Natural killer cell treated with Interleukin-12 subunit alpha and Interleukin-12 subunit beta and Interleukin-15 and Interleukin-18, amount 100 ng/mL, for 72 hours (primary cell): ENCODE results near the gene FGFBP2. TPM values are rescaled to one million over a fixed set of nuclear protein-coding genes. Genes with fewer than 3 reads are reported as not detected.

Experiments used
- ATAC-seq, 2 donors: fragments of 150-1000 bp; cut with Tn5 transposase in 1 of 2; sonication (Bioruptor Pico), chemical (Tn5 transposase) in 1 of 2; 2 replicates each; pipeline ENCODE4 v1.10.0; 2021
- DNase-seq: peaks from one replicate; pipeline ENCODE4 v3.0.0; 2022; ENCODE audit warnings: low spot score
- H3K27ac Mint-ChIP-seq, 2 donors: 1 replicate in 1 of 2; 2 replicates in 1 of 2; pipeline ENCODE4 v1.8.0; 2022; ENCODE audit warnings: mixed read lengths in 2 of 2, mild to moderate bottlenecking in 1 of 2, moderate library complexity in 1 of 2
- H3K27me3 Mint-ChIP-seq, 2 donors: 1 replicate in 1 of 2; 2 replicates in 1 of 2; pipeline ENCODE4 v1.8.0; 2022; ENCODE audit warnings: mixed read lengths in 2 of 2
- H3K36me3 Mint-ChIP-seq: one replicate; pipeline ENCODE4 v1.8.0; 2022; ENCODE audit warnings: mixed read lengths
- H3K4me1 Mint-ChIP-seq, 2 donors: 1 replicate in 1 of 2; 2 replicates in 1 of 2; pipeline ENCODE4 v1.8.0; 2022; ENCODE audit warnings: low read depth in 2 of 2, mixed read lengths in 2 of 2, mild to moderate bottlenecking in 1 of 2
- H3K4me3 Mint-ChIP-seq: one replicate; pipeline ENCODE4 v1.8.0; 2022; ENCODE audit warnings: mixed read lengths
- H3K9me3 Mint-ChIP-seq: 2 replicates; pipeline ENCODE4 v1.8.0; 2022; ENCODE audit warnings: mixed read lengths
- total RNA-seq, 2 donors: library from RNA; stranded (reverse); gene quantifications; one replicate each; pipeline ENCODE4 v1.2.3, GENCODE V29; 2022

FGFBP2 gene
- total RNA-seq, 2 donors from 2014 or later: 5.1 to 12.4 TPM

- Mint-ChIP-seq H3K9me3 (no peaks in the 10 kb centered on the region), H3K4me3 (no peak overlapping the region), H3K36me3 (no peaks in the 10 kb centered on the region), H3K4me1 (peaks cover 10 to 17% of the 10 kb centered on the region in 2 donors), H3K27me3 (peaks cover 8 to 12% of the 10 kb centered on the region in 2 donors), H3K27ac (no peak overlapping the region)
- DNase-seq (no peak), ATAC-seq (no peak)
Observed at GRCh38 chr4:15988222-15988621, 25.2 kb upstream of the FGFBP2 start.

DNA sequence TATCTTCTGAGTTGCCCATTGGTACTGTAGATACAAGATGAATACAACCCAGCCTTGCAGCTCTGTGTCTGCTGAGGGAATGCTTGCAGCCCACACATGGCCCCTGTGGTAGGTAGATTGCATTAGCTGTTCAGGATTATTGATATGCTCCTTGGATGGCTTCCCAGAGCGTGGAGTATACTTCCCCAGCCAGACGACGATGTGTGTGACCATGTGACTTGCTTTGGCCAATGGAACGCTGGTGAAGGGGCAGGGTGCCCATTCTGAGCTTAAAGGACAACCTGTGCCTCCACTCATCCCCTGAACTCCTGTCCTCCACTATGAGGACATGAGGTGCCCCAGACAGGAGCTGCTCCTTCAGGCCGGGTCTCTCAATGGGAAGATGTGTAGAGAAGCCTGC, 23.9 kb upstream of the FGFBP2 start:
- Mint-ChIP-seq H3K4me1 (peaks cover 8 to 17% of the 10 kb centered on the region in 2 donors), H3K36me3 (no peaks in the 10 kb centered on the region), H3K27me3 (peaks cover 8 to 12% of the 10 kb centered on the region in 2 donors), H3K4me3 (no peak overlapping the region), H3K27ac (no peak overlapping the region), H3K9me3 (no peaks in the 10 kb centered on the region)
- no peak for DNase-seq
- ATAC-seq: no peak

GRCh38 chr4:15983610-15984009, 20.6 kb upstream of the FGFBP2 start:
- Mint-ChIP-seq H3K27me3 (peaks cover 5 to 16% of the 10 kb centered on the region in 2 donors), H3K9me3 (no peaks in the 10 kb centered on the region), H3K4me3 (no peak overlapping the region), H3K4me1 (peaks cover 0 to 8% of the 10 kb centered on the region in 2 donors), H3K36me3 (no peaks in the 10 kb centered on the region), H3K27ac (no peak overlapping the region)
- ATAC-seq (no peak), DNase-seq (no peak)

GRCh38 chr4:15982842-15983524, 20.0 kb upstream of the FGFBP2 start:
- Mint-ChIP-seq H3K4me3 (no peak overlapping the region), H3K4me1 (peaks cover 0 to 1% of the 10 kb centered on the region in 2 donors), H3K36me3 (no peaks in the 10 kb centered on the region), H3K27me3 (peaks cover 5 to 16% of the 10 kb centered on the region in 2 donors), H3K9me3 (no peaks in the 10 kb centered on the region), H3K27ac (peak overlapping the region in 1 of 2 donors; percentile 9)
- DNase-seq: no peak
- ATAC-seq: no peak

- Mint-ChIP-seq H3K4me1 (peaks cover 0 to 5% of the 10 kb centered on the region in 2 donors), H3K9me3 (no peaks in the 10 kb centered on the region), H3K27ac (no peak overlapping the region), H3K4me3 (no peak overlapping the region), H3K27me3 (peaks cover 8 to 16% of the 10 kb centered on the region in 2 donors), H3K36me3 (no peaks in the 10 kb centered on the region)
- DNase-seq (no peak), ATAC-seq (peak in 1 of 2 donors; percentile 24)
Observed at GRCh38 chr4:15976456-15977447, 13.8 kb upstream of the FGFBP2 start.

DNA sequence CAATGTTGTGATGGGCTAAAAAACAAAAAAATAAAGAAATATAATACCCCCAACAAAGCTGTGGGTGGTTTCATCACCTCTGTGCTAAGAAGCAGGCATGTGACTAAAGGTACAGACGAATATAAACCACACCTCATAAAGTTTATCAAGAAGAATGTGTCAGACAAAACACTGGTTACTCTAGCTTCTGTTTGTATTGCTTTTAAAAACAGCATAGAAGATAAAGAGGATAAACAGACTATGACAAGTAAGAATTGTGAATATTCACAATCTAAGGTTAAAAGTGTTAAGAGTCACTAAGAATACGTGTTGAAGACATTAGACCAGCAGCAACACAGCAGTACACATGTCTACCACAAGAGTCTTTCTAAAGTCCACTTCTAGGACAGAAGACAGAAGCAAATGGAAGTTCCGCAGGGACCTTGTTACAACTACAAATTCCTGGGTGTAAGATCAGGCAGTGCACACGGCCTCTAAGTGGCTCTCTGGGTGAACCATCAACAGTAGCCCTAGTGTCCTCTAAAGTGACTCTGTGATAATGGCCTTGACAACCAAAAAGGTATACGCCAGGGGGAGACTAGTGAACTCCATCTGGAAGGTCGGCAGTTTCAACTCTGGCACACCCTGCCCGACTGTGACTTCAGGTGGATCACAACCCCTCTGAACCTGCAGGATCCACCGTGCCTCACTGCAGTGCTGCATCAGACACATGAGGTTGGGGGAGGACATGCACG, 8.3 kb upstream of the FGFBP2 start:
- Mint-ChIP-seq H3K27me3 (peaks cover 0 to 4% of the 10 kb centered on the region in 2 donors), H3K4me3 (no peak overlapping the region), H3K4me1 (peaks cover 6 to 18% of the 10 kb centered on the region in 2 donors), H3K27ac (no peak overlapping the region), H3K36me3 (peaks cover 6% of the 10 kb centered on the region), H3K9me3 (no peaks in the 10 kb centered on the region)
- ATAC-seq: no peak
- no peak for DNase-seq

DNA sequence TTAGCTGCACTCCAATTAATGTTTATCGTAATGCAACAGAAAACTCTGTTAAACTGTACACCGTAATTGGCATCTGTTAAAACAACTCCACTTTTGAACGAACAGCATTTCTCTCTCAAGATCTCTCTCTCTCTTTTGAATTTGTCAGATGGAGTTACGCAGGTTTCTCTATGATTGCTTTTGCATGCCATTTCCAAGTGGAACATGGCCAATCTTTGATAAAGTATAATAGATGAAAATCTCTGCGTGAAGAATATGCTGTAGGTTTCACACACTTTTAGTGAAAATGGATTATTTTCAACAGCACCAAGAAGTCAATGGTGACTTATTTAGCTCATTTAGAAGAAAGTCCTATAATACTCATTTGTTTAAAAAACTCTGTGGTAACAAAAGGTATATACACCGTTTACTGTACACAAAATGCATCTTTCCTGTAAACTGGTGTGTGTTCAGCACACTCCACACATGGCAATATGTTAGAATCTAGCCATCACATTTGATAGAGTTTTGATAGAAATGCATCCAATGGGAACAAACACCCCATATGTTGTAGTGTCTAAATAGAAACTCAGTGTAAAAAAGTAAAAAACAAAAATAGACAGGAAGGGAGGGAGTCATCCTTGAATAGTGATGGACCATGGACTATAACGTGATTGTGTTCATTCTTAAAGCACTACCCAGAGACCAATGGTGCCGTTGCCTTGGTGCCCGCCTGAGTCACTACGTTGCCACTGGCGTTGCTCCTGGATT, 5.8 kb upstream of the FGFBP2 start:
- H3K27me3 Mint-ChIP-seq: no peaks in the 10 kb centered on the region
- no peak for DNase-seq
- no peak overlapping the region for H3K27ac Mint-ChIP-seq
- ATAC-seq: no peak
- H3K9me3 Mint-ChIP-seq: no peaks in the 10 kb centered on the region
- H3K36me3 Mint-ChIP-seq: peaks cover 9% of the 10 kb centered on the region
- H3K4me1 Mint-ChIP-seq: peaks cover 16 to 35% of the 10 kb centered on the region in 2 donors
- no peak overlapping the region for H3K4me3 Mint-ChIP-seq

GRCh38 chr4:15965325-15965724, 2.4 kb upstream of the FGFBP2 start:
- H3K4me3 Mint-ChIP-seq: no peak overlapping the region
- peaks cover 9% of the 10 kb centered on the region for H3K36me3 Mint-ChIP-seq
- H3K4me1 Mint-ChIP-seq: peaks cover 42 to 54% of the 10 kb centered on the region in 2 donors
- DNase-seq: no peak
- ATAC-seq: no peak
- no peaks in the 10 kb centered on the region for H3K27me3 Mint-ChIP-seq
- peak overlapping the region in 1 of 2 donors; percentile 22 for H3K27ac Mint-ChIP-seq
- no peaks in the 10 kb centered on the region for H3K9me3 Mint-ChIP-seq

- DNase-seq (no peak), ATAC-seq (no peak)
- H3K27me3 Mint-ChIP-seq: no peaks in the 10 kb centered on the region
- peaks cover 50 to 61% of the 10 kb centered on the region in 2 donors for H3K4me1 Mint-ChIP-seq
- peak overlapping the region; percentile 87 for H3K4me3 Mint-ChIP-seq
- H3K27ac Mint-ChIP-seq: peak overlapping the region; percentile 81 to 85
- peaks cover 9% of the 10 kb centered on the region for H3K36me3 Mint-ChIP-seq
- no peaks in the 10 kb centered on the region for H3K9me3 Mint-ChIP-seq
Observed at GRCh38 chr4:15964159-15964558, 1.2 kb upstream of the FGFBP2 start.

DNA sequence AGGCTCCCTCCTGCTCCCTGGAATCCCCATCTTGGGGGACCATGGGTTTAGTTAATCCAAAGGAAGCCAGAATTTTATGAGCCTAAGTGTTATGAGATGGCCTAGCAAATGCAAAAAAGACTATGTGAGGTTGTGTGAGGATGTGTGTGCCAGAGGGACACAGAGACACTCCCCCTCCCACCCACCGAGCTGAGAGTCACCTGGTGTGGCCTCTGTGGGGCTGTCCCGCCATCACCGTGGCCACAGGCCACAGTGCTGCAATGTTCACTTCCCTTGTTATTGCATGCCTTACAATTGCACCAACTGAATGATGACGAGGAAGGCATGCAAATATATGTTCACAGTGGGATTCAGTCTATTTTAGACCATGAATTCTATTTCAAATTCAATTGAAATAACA, 601 bp upstream of the FGFBP2 start:
- Mint-ChIP-seq H3K27me3 (no peaks in the 10 kb centered on the region), H3K4me3 (peak overlapping the region; percentile 87), H3K9me3 (no peaks in the 10 kb centered on the region), H3K4me1 (peaks cover 54 to 65% of the 10 kb centered on the region in 2 donors), H3K36me3 (peaks cover 9% of the 10 kb centered on the region), H3K27ac (peak overlapping the region; percentile 81 to 85)
- peak; percentile 92 for DNase-seq
- ATAC-seq: peak; percentile 91 to 93

- DNase-seq (peak; percentile 78), ATAC-seq (peak; percentile 64 to 69)
- H3K27me3 Mint-ChIP-seq: no peaks in the 10 kb centered on the region
- H3K4me3 Mint-ChIP-seq: peak overlapping the region; percentile 87
- H3K9me3 Mint-ChIP-seq: no peaks in the 10 kb centered on the region
- H3K4me1 Mint-ChIP-seq: peaks cover 56 to 69% of the 10 kb centered on the region in 2 donors
- H3K36me3 Mint-ChIP-seq: peaks cover 9% of the 10 kb centered on the region
- peak overlapping the region; percentile 81 to 85 for H3K27ac Mint-ChIP-seq
Observed at GRCh38 chr4:15961781-15962510, 1.0 kb downstream of the FGFBP2 start.

DNA sequence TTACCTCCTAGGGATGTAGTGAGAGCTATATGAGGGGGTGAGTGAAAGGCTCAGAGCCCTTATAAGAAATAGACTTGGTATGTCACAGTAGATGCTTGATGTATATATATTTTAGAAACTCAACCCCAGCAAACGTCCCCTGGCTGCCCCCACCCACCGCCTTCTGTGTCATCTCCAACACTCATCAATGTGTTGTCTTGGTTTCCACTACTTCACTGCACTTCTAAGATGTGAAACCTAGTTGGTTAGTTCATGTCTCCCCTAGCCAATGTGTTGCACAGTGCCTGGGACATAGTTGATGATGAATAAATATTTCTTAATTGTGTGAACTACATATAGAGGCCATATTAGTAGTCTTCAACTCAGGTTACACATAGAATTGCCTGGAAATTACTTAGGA, 4.4 kb downstream of the FGFBP2 start:
- Mint-ChIP-seq H3K4me1 (peaks cover 54 to 59% of the 10 kb centered on the region in 2 donors), H3K27ac (peak overlapping the region in 1 of 2 donors; percentile 78), H3K4me3 (no peak overlapping the region), H3K36me3 (no peaks in the 10 kb centered on the region), H3K9me3 (no peaks in the 10 kb centered on the region), H3K27me3 (no peaks in the 10 kb centered on the region)
- ATAC-seq: peak; percentile 45 to 56
- DNase-seq: peak; percentile 64
